DMS 273 (cell line): ENCODE measurements around the gene TRIML1.
"Not testable (repeated sequence)": the region's sequence is repeated elsewhere in the genome, so short reads cannot be mapped to it uniquely, and the experiment has no call there.

Experiments used
- DNase-seq: peaks from one replicate; lab custom pipeline; 2025; ENCODE audit not compliant: unreplicated experiment; lab: John Stamatoyannopoulos, UW

Gene TRIML1

DNA sequence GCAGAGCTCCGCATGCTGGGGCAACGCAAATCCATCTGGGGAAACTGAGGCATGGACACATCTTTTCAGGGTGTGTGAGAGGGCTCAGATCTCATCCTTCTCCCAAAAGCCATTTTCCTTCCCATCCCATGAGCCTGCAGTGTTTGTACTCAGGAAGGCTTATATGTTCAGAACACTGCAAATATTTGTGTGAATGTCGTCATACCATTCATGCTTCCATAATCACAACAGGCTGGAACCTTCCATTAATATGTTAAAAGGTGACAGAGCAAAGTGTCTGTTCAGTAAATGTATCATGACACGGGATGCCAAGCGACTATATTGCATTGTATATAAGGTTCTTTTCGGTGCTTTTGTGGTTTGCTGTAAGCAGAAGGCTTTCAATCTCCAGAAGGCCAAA lies 8.5 kb downstream of the TRIML1 start:
- no peak for DNase-seq

DNA sequence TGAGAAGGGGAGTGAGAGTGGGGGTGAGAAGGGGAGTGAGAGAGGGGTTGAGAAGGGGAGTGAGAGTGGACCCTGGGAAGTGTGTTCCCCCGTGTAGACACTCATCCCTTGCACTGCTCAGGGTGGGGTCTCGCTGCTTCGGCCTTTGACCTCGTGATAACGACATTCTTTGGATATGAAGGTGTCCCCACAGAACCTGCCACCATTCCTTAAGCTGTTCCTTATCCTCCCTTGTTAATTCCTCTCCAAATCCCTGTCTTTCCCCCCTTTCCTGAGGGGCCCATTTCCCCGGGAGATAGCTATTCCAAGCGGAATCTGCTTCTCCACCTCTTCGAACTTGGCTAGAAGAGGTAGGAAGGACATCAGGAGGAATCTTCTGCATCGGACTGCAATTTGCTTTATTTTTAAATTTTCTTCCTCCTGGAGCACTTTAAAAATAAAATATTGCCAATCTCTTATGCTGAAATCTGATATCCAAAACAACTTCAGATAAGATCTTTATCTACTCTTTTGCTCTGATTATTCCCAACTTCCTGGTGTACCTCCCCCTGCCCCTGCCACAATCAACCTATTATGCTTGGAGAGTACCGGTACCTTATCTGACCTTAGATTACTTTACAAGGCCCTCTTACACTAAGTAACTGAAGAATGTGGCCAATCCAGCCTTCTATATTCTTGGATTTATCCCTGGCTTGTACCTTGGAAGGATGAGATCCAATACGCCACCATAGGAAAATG lies 15.6 kb downstream of the TRIML1 start:
- no peak for DNase-seq

DNA sequence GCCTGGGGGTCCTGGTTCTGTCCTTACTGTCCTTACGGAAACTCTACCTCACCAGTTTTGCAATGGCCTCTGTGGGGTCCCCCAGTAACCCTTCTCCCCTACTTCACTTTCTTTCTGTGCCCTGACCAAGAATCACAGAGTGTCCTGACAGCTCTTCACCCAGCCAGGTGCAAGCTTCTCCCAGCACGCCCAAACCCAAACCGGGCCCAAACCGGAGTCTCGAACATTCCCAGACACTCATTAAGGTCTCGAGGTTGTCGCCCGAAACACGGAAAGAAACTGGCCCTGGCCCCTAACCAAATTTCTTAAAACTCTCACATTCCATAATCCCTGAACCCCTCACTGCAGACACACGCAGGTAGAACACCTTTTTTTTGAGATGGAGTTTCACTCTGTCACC lies 19.1 kb downstream of the TRIML1 start:
- no peak for DNase-seq

DNA sequence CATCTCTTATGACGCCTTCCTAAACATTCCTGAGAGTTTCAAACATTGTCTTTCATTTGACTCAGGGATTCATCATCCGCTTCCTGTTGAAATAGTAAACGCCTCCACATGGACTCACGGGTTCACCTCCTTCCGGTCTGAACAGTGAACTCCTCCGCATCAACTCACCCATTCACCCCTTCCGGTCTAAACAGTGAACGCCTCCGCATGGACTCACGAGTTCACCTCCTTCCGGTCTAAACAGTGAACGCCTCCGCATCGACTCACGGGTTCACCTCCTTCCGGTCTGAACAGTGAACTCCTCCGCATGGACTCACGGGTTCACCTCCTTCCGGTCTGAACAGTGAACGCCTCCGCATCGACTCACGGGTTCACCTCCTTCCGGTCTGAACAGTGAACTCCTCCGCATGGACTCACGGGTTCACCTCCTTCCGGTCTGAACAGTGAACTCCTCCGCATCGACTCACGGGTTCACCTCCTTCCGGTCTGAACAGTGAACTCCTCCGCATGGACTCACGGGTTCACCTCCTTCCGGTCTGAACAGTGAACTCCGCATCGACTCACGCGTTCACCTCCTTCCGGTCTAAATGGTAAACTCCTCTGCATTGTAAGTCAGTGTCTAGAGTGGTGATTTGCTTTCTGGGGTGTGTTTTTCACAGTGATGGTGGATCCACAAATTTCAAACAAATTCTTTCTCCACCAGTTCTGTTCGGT lies 20.4 kb downstream of the TRIML1 start:
- not testable (repeated sequence) for DNase-seq

DNA sequence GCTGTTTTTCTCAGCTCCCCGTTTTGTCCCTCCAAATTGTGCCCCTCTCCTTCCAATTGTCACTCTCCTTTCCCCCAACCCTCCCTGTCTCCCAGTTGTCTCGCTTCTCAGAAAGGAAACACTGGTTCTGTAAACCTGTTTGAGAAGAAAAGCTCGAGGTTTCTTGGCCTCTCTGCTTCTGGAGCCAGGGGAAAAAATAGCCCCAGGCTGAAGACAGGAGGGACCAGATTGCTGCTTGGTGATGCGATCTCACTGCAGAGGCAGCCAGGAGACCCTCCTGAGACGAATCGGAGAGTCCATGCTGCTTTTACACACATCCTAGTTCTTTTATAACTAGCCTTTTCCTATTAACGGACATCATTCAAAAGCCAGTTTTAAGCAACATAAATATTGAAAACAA lies 21.2 kb downstream of the TRIML1 start:
- DNase-seq: no peak

DNA sequence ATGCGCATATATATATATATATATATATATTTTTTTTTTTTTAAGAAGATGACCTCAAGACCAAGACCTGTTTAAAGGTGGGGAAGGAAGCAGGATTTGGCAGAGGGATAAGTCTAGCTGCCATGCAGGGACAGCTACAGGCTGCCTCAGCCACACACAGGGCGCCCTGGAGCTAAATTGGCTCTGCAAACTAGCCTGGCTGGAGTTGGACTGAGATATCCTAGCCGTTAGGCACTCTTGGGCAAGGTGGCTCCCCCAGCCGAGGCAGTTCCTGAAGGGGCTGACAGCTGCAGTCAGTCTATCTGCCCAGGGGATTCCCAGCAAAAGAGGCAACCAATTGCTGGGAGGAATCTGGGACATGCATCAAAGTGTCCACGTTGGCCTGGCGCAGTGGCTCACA lies 21.9 kb downstream of the TRIML1 start:
- DNase-seq: no peak

DNA sequence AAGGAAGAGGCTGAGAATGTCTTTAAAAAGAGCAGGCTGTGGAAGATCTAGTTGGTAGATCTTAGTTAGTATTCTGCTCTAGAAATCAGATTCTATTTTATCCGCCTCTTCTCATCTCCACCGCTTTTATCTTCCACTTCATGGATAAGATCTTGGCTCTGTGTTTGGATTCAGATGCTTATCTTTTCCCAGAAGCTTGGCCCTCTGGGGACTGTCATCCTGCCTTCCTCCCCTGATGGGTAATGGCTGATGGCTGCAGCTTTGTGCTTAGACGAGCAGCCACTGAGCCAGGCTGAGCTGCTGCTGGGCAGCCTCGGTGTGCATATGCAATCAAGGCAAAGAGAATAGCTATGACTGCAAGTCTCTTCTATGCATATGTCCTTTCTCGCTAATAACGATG lies 23.5 kb downstream of the TRIML1 start:
- DNase-seq: no peak

DNA sequence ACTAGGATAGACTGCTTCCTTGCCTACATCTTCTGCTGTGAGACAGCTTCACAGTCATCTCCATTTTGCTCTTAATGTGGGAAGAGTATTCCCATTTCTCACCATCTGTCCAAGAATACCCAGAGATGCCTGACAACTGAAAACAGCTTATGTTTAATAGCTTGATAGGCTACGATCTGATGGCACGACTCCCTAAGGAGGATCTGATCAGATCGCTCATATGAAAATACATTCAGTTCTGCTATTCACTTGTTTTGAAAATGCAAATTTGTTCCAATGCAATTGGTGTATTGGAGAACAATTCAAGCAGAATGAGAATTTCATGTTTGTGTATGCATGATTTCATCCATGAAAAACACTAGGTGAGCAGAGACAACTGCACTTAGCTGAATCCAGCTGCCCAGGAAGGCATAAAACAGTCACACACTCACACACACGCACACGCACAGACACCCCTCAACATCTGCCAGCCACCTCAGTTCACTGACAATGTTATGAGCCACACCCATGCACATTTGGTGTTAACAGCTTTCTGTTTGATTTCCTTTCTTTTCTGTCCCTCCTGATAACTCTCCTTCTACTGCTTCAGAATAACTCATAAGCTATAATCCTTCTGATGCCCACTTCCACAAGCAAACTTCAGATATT lies 29.6 kb downstream of the TRIML1 start:
- peak; percentile 7 for DNase-seq

DNA sequence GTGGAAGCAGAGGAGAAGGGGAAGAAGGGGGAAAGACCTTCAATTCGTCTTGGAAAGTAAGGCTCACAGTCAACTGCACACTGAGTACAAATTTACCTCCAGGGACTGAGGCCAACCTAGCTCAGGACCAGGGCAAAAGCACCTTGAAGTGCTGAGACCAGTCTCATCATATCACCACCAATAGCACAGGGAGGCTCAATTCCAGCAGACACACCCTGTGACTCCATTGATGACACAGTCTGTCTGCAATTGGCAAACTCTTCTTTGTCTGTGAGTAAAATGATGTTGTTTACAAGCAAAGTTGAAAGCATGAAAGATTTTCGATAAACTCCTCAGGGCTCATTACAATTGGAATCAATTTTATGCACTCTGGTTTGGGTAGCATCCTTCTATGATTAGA lies 32.3 kb downstream of the TRIML1 start:
- DNase-seq: no peak

DNA sequence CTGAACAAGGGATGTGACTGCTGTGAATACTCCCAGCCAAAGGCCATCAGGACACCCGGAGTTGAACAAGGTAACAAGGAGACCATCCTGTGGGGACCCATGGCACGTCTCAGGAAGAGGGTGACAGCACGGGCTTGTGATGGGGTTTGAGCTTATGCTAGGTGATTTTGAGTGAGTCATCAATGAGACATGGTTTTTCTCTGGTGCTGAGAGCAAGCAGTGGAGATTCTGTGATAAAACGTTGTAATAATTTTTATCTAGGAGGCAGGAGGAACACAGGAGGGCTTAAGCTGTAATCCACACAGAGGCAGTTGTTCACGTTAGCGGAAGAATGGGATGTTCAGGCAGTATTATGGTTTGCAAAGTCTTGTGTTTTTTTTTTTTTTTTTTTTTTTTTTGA lies 36.0 kb downstream of the TRIML1 start:
- no peak for DNase-seq

DNA sequence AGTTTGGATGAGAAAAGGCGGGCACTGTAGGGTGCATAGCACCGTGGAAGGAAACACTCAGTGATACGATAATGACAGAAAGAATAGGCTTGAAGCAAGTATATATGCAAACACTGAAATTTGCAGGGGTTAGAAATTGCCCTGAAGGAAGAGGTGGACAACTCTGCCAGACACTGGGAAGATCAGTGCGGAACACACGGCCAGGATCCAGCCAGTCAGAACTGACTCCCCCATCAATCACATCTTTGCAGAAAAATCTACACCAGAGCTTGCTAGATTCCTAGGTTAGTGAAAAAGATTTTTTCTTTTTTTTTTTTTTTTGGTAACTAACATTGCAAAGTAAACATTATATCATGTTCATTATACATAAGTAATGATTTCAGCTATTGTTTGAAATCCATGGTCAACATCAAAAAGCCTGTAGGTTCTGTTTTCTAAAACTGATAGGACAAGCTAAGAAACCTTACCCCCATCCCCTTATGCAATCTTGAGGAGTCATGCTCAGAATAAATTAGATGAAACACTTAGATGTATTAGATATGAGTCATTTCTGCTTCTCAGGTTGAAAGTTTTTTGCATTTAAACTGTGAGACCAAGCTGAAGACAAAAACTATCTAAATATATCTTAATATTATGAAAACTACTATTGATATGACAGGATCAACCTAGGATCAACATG lies 38.9 kb downstream of the TRIML1 start:
- no peak for DNase-seq

DNA sequence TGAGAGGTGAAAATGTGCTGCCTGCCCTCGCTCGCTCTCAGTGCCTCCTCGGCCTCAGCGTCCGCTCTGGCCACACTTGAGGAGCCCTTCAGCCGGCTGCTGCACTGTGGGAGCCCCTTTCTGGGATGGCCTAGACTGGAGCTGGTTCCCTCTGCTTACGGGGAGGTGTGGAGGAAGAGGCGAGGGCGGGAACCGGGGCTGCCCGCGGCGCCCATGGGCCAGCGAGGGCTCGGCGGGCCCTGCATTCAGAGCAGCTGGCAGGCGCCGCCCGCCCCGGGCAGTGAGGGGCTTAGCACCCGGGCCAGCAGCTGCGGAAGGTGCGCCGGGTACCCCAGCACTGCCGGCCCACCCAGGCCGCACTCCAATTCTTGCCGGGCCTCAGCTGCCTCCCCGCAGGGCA lies 39.6 kb downstream of the TRIML1 start:
- no peak for DNase-seq

DNA sequence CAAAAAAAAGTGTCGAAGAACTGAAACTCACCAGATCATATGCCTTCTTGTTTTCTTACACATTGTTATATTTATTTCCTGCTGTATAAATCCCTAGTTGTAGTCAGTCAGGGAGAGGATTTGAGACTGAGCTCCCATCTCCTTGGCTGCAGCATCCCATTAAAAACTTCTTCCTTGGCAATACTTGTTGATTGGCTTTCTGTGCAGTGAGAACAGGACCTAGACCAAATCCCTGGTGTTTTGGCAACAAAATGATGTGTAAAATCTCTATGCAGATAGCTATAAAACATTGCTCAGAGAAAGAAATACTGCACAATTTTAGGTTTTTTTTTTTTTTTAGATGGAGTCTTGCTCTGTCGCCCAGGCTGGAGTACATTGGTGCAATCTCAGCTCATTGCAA lies 47.9 kb downstream of the TRIML1 start:
- no peak for DNase-seq

DNA sequence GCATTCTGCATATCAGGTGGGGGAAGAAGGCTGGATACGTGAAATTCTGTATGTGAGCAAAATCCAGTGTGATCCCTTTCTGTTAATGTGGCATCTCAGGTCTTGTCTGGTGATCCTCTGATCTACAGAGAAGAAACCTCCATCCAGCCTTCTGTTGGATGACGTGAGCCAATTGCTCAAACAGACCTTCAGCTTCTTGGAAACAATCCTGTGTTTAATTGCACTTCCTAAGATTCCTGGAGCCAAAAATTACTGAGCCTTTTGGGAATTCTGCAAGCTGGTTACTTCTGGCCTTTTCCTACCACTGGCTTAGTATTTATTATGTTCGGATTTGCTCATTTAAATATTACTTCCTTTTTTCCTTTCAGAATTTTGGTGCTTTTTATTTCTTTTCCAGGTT lies 51.2 kb downstream of the TRIML1 start:
- DNase-seq: no peak

DNA sequence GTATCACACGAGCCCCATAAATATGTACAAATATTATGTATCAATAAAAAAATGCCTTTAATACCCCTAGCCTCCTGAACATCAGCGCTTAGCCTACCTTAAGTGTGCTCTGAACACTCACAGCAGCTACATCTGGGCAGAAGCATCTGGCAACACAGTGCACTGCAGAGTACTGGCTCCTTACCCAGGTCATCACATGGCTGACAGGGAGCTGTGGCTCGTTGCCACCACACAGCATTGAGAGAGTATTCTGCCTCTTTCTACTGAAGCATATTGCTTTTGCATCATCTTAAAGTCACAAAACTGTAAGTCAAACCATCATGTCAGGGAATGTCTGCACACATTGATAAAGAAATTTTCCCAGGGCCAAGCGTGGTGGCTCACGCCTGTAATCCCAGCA lies 55.2 kb downstream of the TRIML1 start:
- DNase-seq: no peak

DNA sequence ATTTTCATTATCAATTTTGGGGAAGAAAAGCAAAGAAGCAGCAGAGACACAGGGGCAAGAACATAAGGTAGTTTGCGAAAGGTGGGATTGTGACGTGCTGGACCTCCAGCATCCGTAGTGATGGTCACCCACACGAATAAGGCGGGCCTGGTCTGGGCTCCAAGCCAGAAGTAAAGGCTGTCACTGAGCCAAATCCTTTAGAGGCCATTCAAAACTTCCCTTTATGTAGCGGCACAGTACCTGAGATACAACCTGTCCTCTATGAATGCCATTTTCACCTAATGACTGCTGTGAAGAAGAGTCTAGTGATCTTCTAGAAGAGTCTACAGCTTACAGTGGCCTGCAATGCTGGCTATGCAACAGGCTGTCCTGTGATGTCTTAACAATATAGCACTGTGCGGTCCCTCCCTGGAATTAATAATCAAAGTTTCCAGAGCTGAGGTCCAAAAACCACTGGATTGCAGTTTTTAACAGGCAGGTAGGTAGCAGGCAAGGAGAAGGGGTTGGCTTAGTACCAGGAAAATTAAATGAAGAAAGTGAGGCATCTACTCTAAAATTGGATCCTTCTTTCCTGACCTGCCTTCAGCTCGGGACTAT lies 56.2 kb downstream of the TRIML1 start:
- DNase-seq: peak; percentile 2

DNA sequence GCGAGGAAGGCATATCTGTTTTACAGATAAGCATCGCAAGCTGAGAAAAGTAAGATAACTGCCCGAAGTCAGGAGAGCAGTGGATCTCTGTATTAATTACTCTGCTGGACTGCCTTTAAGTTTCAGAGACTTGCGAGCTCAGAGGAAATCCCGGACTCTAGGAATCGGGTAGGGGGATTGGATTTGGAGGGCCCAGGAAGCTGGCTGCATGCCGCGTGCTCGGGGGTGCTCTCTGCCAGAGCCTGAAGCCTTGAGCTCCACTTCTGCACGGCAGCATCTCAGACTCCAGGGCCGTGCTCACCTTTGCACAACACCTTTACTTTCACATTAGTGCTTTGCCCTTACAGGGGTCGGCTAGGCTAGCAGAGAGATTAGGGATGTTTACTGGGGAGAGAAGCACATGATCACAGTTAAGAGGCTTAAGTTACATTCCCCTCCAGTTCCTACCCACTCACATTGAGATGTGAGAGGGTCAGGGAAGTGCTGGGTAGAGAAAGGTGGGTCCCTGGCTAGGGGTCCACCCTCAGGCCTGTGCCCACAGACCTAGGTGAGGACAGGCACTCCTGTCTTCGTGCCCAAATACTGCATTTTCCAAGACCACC lies 57.0 kb downstream of the TRIML1 start:
- DNase-seq: no peak
